GM12878 (cell line): ENCODE data around the gene LRP1B. TPM values are rescaled to one million over a fixed set of nuclear protein-coding genes. Genes with fewer than 3 reads are reported as not detected.

Experiments used
- ATAC-seq: fragments of 200-7000 bp; cut with Tn5 transposase; 3 replicates; pipeline ENCODE4 v1.9.1; 2020; ENCODE audit warnings: mild to moderate bottlenecking, moderate library complexity
- BruUV-seq: library from RNA; stranded (reverse); fragments of 400-500 nt; replicated peaks from 2 replicates; lab custom pipeline; 2021; lab: Mats Ljungman, UMichigan
- CTCF ChIA-PET: fragments of 300-600 bp; sonication (Branson Sonifier 250); formaldehyde crosslinking; extraction: SDS; loops from one replicate; lab custom pipeline; 2021; ENCODE audit warnings: inconsistent platforms; lab: Yijun Ruan, JAX
- POLR2A ChIA-PET: fragments of 350-600 bp; formaldehyde crosslinking; extraction: SDS; loops from one replicate; lab custom pipeline; 2021; ENCODE audit warnings: inconsistent platforms; lab: Charles Lee
- RAD21 ChIA-PET: fragments of 300-600 bp; sonication (Branson Sonifier 250); formaldehyde crosslinking; loops from one replicate; lab custom pipeline; 2023; ENCODE audit warnings: antibody characterized with exemption; ENCODE audit not compliant: unreplicated experiment; lab: Charles Lee
- SMC1A ChIA-PET: fragments of 300-600 bp; sonication (Branson Sonifier 250); formaldehyde crosslinking; loops from one replicate; lab custom pipeline; 2023; ENCODE audit not compliant: unreplicated experiment, uncharacterized antibody; lab: Charles Lee
- DNase-seq: peaks from one replicate; pipeline ENCODE4 v3.0.0-alpha.2; 2011; ENCODE audit warnings: low read depth, low spot score
- FAIRE-seq: peaks from 3 replicates; lab custom pipeline; 2011; peaks lifted over from hg19 to GRCh38; lab: Jason Lieb, UNC
- H2AFZ ChIP-seq: 2 replicates; pipeline ENCODE4 v1.6.0; 2011; ENCODE audit warnings: low read depth, low read length, control low read depth; ENCODE audit not compliant: control insufficient read depth
- H3K27ac ChIP-seq: 2 replicates; pipeline ENCODE4 v1.5.1; 2011; ENCODE audit warnings: control low read depth; ENCODE audit not compliant: control insufficient read depth, insufficient read depth
- H3K27me3 ChIP-seq, 2 experiments: replicated peaks in 1 of 2; 2 replicates each; pipeline versions ENCODE4 v1.6.0 to v1.6.1; 2011; ENCODE audit warnings: low read length in 1 of 2; ENCODE audit not compliant: control insufficient read depth in 2 of 2, insufficient read depth in 2 of 2
- H3K36me3 ChIP-seq, 2 experiments: 2 replicates each; pipeline ENCODE4 v1.5.1; 2011; ENCODE audit warnings: low read length in 1 of 2; ENCODE audit not compliant: control insufficient read depth in 2 of 2, insufficient read depth in 2 of 2
- H3K4me1 ChIP-seq: 2 replicates; pipeline ENCODE4 v1.6.1; 2011; ENCODE audit warnings: mild to moderate bottlenecking, low read length, moderate library complexity, mixed read lengths; ENCODE audit not compliant: control insufficient read depth, insufficient read depth
- H3K4me2 ChIP-seq: 2 replicates; pipeline ENCODE4 v1.6.0; 2011; ENCODE audit warnings: control low read depth; ENCODE audit not compliant: control insufficient read depth, insufficient read depth
- H3K4me3 ChIP-seq: fragments of 200-600 bp; sonication (generic); 2 replicates; pipeline ENCODE4 v1.5.1; 2016
- H3K79me2 ChIP-seq: 2 replicates; pipeline ENCODE4 v1.6.0; 2011; ENCODE audit warnings: low read length; ENCODE audit not compliant: control insufficient read depth, insufficient read depth
- H3K9ac ChIP-seq: 2 replicates; pipeline ENCODE4 v1.8.0; 2011; ENCODE audit warnings: low read length, control low read depth, mixed read lengths; ENCODE audit not compliant: control insufficient read depth, insufficient read depth
- H3K9me3 ChIP-seq: replicated peaks from 3 replicates; pipeline ENCODE4 v1.5.1; 2011; ENCODE audit warnings: mild to moderate bottlenecking, low read length; ENCODE audit not compliant: control insufficient read depth, insufficient read depth
- H4K20me1 ChIP-seq: 2 replicates; pipeline ENCODE4 v1.6.0; 2011; ENCODE audit not compliant: control insufficient read depth, insufficient read depth
- CHD1 ChIP-seq: IDR thresholded peaks from 2 replicates; pipeline ENCODE4 v1.6.1; 2012; ENCODE audit warnings: low read depth, low read length, improper control_type of control experiment
- CREM ChIP-seq: IDR thresholded peaks from 2 replicates; pipeline ENCODE4 v1.6.1; 2014; ENCODE audit warnings: antibody characterized with exemption, low read depth
- ETV6 ChIP-seq, 2 experiments: fragments of 450-650 bp in 1 of 2; IDR thresholded peaks in 1 of 2; conservative IDR thresholded peaks in 1 of 2; 2 replicates each; pipeline ENCODE4 v1.6.1; 2014; ENCODE audit warnings: antibody characterized with exemption in 1 of 2, borderline replicate concordance in 1 of 2, low read depth in 1 of 2, mild to moderate bottlenecking in 1 of 2, moderate library complexity in 1 of 2
- HDAC2 ChIP-seq: fragments of 200-600 bp; sonication (generic); IDR thresholded peaks from 2 replicates; pipeline ENCODE4 v1.6.1; 2017
- HDGF ChIP-seq: fragments of 450-650 bp; IDR thresholded peaks from 2 replicates; pipeline ENCODE4 v1.6.1; 2016; ENCODE audit warnings: antibody characterized with exemption
- JUNB ChIP-seq: IDR thresholded peaks from 2 replicates; pipeline ENCODE4 v1.6.1; 2016; ENCODE audit warnings: antibody characterized with exemption, mild to moderate bottlenecking
- JUND ChIP-seq: IDR thresholded peaks from 2 replicates; pipeline ENCODE4 v1.6.1; 2012; ENCODE audit warnings: low read depth, mild to moderate bottlenecking, low read length, improper control_type of control experiment, moderate library complexity
- MEF2A ChIP-seq: IDR thresholded peaks from 2 replicates; pipeline ENCODE4 v1.6.1; 2011; ENCODE audit warnings: low read depth, mild to moderate bottlenecking, low read length, moderate library complexity; ENCODE audit not compliant: insufficient read depth
- NR2C1 ChIP-seq: fragments of 450-650 bp; IDR thresholded peaks from 2 replicates; pipeline ENCODE4 v1.6.1; 2017; ENCODE audit warnings: antibody characterized with exemption, mild to moderate bottlenecking, moderate library complexity
- PAX5 ChIP-seq: IDR thresholded peaks from 2 replicates; pipeline ENCODE4 v1.6.1; 2011; ENCODE audit warnings: low read depth, low read length, borderline replicate concordance
- RAD21 ChIP-seq: IDR thresholded peaks from 2 replicates; pipeline ENCODE4 v1.6.1; 2011; ENCODE audit warnings: mild to moderate bottlenecking, low read depth, low read length, moderate library complexity; ENCODE audit not compliant: insufficient read depth
- RUNX3 ChIP-seq: IDR thresholded peaks from 2 replicates; pipeline ENCODE4 v1.6.1; 2012; ENCODE audit warnings: low read length, inconsistent platforms
- STAT3 ChIP-seq: IDR thresholded peaks from 2 replicates; pipeline ENCODE4 v1.6.1; 2011; ENCODE audit warnings: low read depth, low read length, improper control_type of control experiment
- TARDBP ChIP-seq: IDR thresholded peaks from 2 replicates; pipeline ENCODE4 v1.6.1; 2016; ENCODE audit warnings: borderline replicate concordance
- YBX1 ChIP-seq: fragments of 450-650 bp; IDR thresholded peaks from 2 replicates; pipeline ENCODE4 v1.6.1; 2016; ENCODE audit warnings: antibody characterized with exemption
- WGBS: methylation state at CpG from one replicate; pipeline ENCODE4 v1.1.6; 2016; ENCODE audit warnings: low lambda C conversion rate; ENCODE audit not compliant: insufficient replicate concordance, insufficient coverage; ENCODE audit errors: missing lambda C conversion rate; 5-methylcytosine and 5-hydroxymethylcytosine counted together
- in situ Hi-C: fragments of 300-500 bp; cut with MboI; formaldehyde crosslinking; loops from 9 replicates; pipeline ENCODE4 v1.14.3; 2018; ENCODE audit warnings: mixed read lengths
- intact Hi-C: fragments of 100-400 bp; cut with micrococcal nuclease; formaldehyde crosslinking; loops from one replicate; pipeline ENCODE4 v1.14.2; 2022; ENCODE audit not compliant: unreplicated experiment
- polyA plus RNA-seq, 11 experiments: library from polyadenylated mRNA; depleted of rRNA in 4 of 11; unstranded in 6 of 11; stranded (reverse) in 5 of 11; fragments of >200 nt; fragmentation: Nextera tagmentation in 4 of 11; fragmentation: Illumina TruSeq in 1 of 11; extraction: Ambion mirVana in 4 of 11; extraction: Trizol in 1 of 11; gene quantifications; 1 replicate in 1 of 11; 2 replicates in 10 of 11; pipeline versions ENCODE4 v1.2.1 to v1.2.3, GENCODE V29; 2011 to 2016; ENCODE audit warnings: inconsistent platforms in 2 of 11, missing spikeins in 2 of 11, low read depth in 1 of 11
- total RNA-seq, 4 experiments: library from RNA; depleted of rRNA in 3 of 4; stranded (reverse); fragments of >200 nt in 3 of 4; fragmentation: Illumina TruSeq in 1 of 4; extraction: Trizol in 1 of 4; gene quantifications; 2 replicates each; pipeline versions ENCODE4 v1.2.1 to v1.2.3, GENCODE V29; 2013 to 2021
- TF ChIP-seq, protein P1 (sequence below): IDR thresholded peaks from 2 replicates; pipeline ENCODE4 v1.6.1; 2012; ENCODE audit warnings: low read depth, low read length, improper control_type of control experiment
- TF ChIP-seq, protein P2 (sequence below): fragments of 450-650 bp; IDR thresholded peaks from 2 replicates; pipeline ENCODE4 v1.6.1; 2017; ENCODE audit warnings: antibody characterized with exemption, mild to moderate bottlenecking, moderate library complexity
- TF ChIP-seq, protein P3 (sequence below): IDR thresholded peaks from 2 replicates; pipeline ENCODE4 v1.6.1; 2011; ENCODE audit warnings: mild to moderate bottlenecking, low read depth, low read length, moderate library complexity; ENCODE audit not compliant: insufficient replicate concordance

The LRP1B gene
- total and polyA plus RNA-seq, 10 of the 15 experiments (the other 5 are each of a cell fraction or from before 2014, with no cell fraction given) = under 0.01 to 0.06 (median 0.03) TPM; not detected in 5

DNA sequence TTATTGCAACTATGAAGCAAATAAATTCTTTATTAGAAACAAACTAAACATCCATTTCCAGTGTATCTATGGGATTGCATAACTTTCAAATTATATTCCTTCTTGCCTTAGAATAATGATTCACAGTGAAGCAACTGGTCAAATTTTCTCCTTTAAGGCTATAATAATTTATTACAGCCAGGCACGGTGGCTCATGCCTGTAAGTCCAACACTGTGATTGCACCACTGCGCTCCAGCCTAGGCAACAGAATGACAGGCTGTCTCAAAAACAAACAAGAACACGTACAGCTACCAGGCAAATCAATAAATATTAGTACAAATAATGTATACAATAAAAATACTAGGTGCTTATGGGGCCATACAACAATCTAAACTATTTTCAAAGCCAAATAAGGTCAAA, 1416.2 kb downstream of the LRP1B start:
- H2AFZ ChIP-seq = no peak overlapping the region
- FAIRE-seq = no peak
- no peak for DNase-seq
- 2% methylated on average over 3 of the region's 3 CpGs for WGBS
- no peaks in the 10 kb centered on the region for H3K36me3 ChIP-seq
- ChIA-PET POLR2A (no interaction called here), RAD21 (no interaction called here), CTCF (interaction anchor here (1.6 kb wide), 1 partner anchor 94 kb away, joined by 3 read pairs; no protein-coding TSS in a partner anchor), SMC1A (interaction anchor here (1.2 kb wide), 1 partner anchor 149 kb away, joined by 3 read pairs; no protein-coding TSS in a partner anchor)
- no peaks in the 10 kb centered on the region for H3K9me3 ChIP-seq
- H4K20me1 ChIP-seq = no peaks in the 10 kb centered on the region
- in situ Hi-C loops = no loop called here
- no peaks in the 10 kb centered on the region; a peak in 1 of 4 replicates for H3K27me3 ChIP-seq
- H3K79me2 ChIP-seq = no peaks in the 10 kb centered on the region
- no peak overlapping the region for H3K4me2 ChIP-seq
- no peak for ATAC-seq
- H3K4me3 ChIP-seq = no peak overlapping the region
- no TSS peak for BruUV-seq
- no peak overlapping the region for H3K9ac ChIP-seq
- intact Hi-C loops = no loop called here
- H3K4me1 ChIP-seq = no peaks in the 10 kb centered on the region
- no peak overlapping the region for H3K27ac ChIP-seq
- TF ChIP-seq RAD21 (no peak), ETV6 (conservative IDR thresholded peaks at IDR 0.05 in 1 of 2, IDR thresholded peaks at IDR 0.05 in 1 of 2; ENCODE audit: borderline replicate concordance in 1 of 2, low read depth in 1 of 2) (no peak), JUND (no peak), MEF2A (no peak), CHD1 (no peak), NR2C1 (no peak), HDGF (no peak), TARDBP (no peak), PAX5 (no peak), CREM (no peak), STAT3 (no peak), YBX1 (no peak), RUNX3 (no peak), JUNB (no peak), HDAC2 (no peak)
- TF ChIP-seq, protein P1, sequence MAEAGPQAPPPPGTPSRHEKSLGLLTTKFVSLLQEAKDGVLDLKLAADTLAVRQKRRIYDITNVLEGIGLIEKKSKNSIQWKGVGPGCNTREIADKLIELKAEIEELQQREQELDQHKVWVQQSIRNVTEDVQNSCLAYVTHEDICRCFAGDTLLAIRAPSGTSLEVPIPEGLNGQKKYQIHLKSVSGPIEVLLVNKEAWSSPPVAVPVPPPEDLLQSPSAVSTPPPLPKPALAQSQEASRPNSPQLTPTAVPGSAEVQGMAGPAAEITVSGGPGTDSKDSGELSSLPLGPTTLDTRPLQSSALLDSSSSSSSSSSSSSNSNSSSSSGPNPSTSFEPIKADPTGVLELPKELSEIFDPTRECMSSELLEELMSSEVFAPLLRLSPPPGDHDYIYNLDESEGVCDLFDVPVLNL = no peak
- TF ChIP-seq, protein P2, sequence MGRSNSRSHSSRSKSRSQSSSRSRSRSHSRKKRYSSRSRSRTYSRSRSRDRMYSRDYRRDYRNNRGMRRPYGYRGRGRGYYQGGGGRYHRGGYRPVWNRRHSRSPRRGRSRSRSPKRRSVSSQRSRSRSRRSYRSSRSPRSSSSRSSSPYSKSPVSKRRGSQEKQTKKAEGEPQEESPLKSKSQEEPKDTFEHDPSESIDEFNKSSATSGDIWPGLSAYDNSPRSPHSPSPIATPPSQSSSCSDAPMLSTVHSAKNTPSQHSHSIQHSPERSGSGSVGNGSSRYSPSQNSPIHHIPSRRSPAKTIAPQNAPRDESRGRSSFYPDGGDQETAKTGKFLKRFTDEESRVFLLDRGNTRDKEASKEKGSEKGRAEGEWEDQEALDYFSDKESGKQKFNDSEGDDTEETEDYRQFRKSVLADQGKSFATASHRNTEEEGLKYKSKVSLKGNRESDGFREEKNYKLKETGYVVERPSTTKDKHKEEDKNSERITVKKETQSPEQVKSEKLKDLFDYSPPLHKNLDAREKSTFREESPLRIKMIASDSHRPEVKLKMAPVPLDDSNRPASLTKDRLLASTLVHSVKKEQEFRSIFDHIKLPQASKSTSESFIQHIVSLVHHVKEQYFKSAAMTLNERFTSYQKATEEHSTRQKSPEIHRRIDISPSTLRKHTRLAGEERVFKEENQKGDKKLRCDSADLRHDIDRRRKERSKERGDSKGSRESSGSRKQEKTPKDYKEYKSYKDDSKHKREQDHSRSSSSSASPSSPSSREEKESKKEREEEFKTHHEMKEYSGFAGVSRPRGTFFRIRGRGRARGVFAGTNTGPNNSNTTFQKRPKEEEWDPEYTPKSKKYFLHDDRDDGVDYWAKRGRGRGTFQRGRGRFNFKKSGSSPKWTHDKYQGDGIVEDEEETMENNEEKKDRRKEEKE = no peak
- TF ChIP-seq, protein P3, sequence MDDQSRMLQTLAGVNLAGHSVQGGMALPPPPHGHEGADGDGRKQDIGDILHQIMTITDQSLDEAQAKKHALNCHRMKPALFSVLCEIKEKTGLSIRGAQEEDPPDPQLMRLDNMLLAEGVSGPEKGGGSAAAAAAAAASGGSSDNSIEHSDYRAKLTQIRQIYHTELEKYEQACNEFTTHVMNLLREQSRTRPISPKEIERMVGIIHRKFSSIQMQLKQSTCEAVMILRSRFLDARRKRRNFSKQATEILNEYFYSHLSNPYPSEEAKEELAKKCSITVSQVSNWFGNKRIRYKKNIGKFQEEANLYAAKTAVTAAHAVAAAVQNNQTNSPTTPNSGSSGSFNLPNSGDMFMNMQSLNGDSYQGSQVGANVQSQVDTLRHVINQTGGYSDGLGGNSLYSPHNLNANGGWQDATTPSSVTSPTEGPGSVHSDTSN = no peak
